GM18526 (cell line): Measurements from ENCODE around the gene NKIRAS2.

Experiments
- POLR2A ChIP-seq: IDR thresholded peaks from 3 replicates; pipeline ENCODE4 v1.6.1; 2011; ENCODE audit not compliant: insufficient read length; ENCODE audit errors: extremely low read depth

Gene NKIRAS2

GRCh38 chr17:42019509-42020404, at the start of gene NKIRAS2:
Gene NKIRAS2, plus strand, starts transcription at chr17:42020090. Its CDS starts 1,488 bp downstream, at chr17:42021578.
- peak; percentile 79 for TF ChIP-seq POLR2A

GRCh38 chr17:41970901-41971331, 49.0 kb upstream of the NKIRAS2 start:
- no peak for TF ChIP-seq POLR2A

- no peak for TF ChIP-seq POLR2A
These were observed 48.0 kb upstream of the NKIRAS2 start for GRCh38 chr17:41971721-41972523.

GRCh38 chr17:41972571-41973407, 47.1 kb upstream of the NKIRAS2 start:
- TF ChIP-seq POLR2A = no peak

- no peak for TF ChIP-seq POLR2A
These were observed 46.5 kb upstream of the NKIRAS2 start for GRCh38 chr17:41973408-41973811.

- no peak for TF ChIP-seq POLR2A
These were observed 45.9 kb upstream of the NKIRAS2 start for GRCh38 chr17:41974031-41974430.

GRCh38 chr17:41974658-41975057, 45.2 kb upstream of the NKIRAS2 start:
- no peak for TF ChIP-seq POLR2A

- no peak for TF ChIP-seq POLR2A
These were observed 44.5 kb upstream of the NKIRAS2 start for GRCh38 chr17:41975099-41976083.

GRCh38 chr17:41976142-41976768, 43.6 kb upstream of the NKIRAS2 start:
- no peak for TF ChIP-seq POLR2A

GRCh38 chr17:41977991-41978390, 41.9 kb upstream of the NKIRAS2 start:
- TF ChIP-seq POLR2A = no peak

- no peak for TF ChIP-seq POLR2A
These were observed 37.7 kb upstream of the NKIRAS2 start for GRCh38 chr17:41982026-41982760.

GRCh38 chr17:41984454-41984853, 35.4 kb upstream of the NKIRAS2 start:
- TF ChIP-seq POLR2A = no peak

- TF ChIP-seq POLR2A = no peak
These were observed 34.0 kb upstream of the NKIRAS2 start for GRCh38 chr17:41985919-41986318.
